GM21576 (cell line): ENCODE data around the gene NME5.
"Not testable (repeated sequence)": the region's sequence is repeated elsewhere in the genome, so short reads cannot be mapped to it uniquely, and the experiment has no call there.

ENCODE experiments used
- ATAC-seq: cut with Tn5 transposase; IDR thresholded peaks from one replicate; pipeline ENCODE4 v1.9.1; 2021; ENCODE audit warnings: mild to moderate bottlenecking, moderate library complexity; ENCODE audit not compliant: unreplicated experiment

The NME5 gene, protein sequence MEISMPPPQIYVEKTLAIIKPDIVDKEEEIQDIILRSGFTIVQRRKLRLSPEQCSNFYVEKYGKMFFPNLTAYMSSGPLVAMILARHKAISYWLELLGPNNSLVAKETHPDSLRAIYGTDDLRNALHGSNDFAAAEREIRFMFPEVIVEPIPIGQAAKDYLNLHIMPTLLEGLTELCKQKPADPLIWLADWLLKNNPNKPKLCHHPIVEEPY

DNA sequence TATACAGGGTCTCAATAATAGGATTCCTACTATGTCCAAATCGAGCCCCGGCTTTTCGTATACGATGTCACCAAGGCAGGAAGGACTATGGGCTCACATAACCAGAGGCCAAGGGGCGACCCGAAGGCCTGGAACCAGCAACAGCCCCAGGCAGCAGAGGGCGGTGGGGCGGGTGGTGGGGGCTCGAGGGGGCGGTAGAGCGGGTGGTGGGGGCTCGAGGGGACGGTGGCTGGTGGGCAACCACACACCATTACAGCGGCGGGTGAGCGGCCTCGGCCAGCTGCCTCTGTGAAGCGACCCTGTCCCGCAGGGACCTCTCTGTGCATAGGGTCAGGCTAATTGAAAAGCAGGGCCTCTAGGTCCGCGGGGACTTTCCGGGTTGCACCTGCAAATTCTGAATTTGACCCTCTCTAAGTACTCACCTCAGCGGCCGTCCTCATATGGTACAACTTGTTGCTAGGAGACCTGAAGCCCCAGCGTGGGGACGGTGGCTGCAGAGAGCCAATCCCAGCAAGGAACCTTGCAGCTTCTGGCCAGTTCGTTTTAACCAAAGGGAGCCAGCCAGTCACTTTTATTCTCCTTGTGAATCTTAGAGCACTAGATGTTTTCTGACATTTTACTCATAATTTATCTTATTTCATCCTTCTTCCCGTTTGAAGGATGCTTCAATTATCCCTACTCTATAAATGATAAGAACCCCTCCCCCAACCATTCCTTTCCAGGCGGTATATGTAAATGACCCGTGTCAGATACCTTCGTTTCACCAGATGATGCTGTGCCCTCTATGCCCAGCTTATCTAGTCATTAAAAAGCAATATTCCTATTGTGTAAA lies at the start of gene NME5:
NME5 (minus strand) TSS at position 480 of the 832 bp plus-strand sequence. CDS start 648 bp downstream, outside the sequence.
- ATAC-seq = no peak

DNA sequence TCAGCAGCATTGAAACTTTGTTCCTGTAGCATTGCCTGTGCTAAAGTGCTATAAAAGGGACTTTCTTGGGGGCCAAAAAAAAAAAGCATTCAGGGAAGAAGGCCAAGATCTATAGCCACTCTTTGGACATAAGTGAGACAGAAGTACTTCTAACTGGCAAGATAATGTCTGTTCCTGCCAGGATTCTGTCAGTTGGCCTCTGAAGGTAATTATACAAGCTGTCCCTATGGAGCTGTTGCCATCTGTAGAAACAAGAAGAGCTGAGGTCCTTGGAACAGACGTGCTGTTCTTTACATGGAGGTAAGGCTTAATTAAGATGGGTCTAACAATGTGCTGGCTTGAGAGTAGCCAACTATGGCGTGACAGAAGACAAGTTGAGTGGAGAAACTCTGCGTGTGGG lies 49.4 kb upstream of the NME5 start:
- no peak for ATAC-seq

DNA sequence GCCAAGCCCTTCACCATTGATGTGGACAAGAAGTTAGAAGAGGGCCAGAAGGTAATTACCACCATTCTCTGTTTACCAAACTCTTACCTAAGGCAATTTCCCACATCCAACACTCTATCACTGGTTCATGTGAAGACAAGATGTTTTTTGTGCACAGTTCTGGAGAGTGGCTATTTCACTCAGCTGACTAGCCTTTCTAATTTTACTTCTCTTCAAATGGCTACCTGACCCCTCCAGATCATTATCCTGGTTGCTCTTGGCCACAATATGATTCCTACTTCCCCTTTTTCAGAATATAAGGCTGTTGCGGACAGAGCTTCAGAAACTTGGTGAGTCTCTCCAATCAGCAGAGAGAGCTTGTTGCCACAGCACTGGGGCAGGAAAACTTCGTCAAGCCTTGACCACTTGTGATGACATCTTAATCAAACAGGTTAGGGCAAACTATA lies 46.8 kb upstream of the NME5 start:
- ATAC-seq = no peak

DNA sequence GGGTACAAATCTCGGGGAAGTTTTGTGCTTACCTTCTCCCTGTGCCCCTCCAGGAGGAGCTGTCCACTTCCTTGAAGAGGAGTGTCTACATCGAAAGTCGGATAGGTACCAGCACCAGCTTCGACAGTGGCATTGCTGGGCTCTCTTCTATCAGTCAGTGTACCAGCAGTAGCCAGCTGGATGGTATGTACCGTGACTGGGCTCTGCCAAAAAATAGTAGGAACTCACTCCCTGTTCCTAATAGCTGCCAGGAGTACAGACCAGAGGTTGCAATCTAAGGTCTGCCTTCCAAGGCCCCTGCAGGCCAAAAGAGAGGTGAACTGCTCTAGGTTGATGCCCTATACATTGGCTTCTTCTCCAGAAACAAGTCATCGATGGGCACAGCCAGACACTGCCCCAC lies 43.6 kb upstream of the NME5 start:
- ATAC-seq = no peak

DNA sequence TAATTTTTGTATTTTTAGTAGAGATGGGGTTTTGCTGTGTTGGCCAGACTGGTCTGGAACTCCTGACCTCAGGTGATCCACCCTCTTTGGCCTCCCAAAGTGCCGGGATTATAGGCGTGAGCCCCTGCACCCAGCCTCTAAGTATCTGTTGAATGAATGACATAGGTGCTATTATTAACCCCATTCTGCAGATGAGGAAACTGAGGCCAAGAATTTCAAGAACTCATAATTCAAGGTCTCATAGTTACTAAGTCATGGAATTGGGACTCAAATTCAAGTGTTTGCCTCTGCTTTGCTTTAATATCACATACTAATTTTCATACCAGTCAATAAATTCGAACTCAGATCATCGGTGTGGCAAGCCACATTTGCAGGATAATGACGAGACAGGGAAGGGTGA lies 41.6 kb upstream of the NME5 start:
- ATAC-seq = no peak

DNA sequence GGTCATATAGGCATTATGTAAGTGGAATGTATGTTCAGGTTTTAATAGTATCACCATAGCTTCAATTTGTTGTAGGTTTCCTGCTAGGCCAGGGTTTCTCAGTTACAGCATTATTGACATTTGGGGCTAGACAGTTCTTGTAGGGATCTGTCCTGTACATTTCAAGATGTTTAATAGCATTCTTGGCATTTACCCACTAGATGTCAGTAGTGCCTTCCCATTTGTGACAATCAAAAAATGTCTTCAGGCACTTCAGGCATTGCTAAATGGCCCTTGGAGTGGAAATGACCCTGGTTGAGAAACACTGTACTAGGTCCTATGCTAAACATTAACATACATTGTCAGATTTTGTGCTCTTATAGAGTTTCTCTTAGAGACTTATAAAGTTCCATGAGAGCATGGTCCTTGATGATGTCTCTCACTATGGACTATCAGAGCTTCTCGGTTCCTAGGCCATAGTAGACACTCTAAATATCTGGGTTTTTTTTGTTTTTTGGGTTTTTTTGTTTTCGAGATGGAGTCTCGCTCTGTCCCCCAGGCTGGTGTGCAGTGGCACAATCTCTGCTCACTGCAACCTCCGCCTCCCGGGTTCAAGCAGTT lies 41.1 kb upstream of the NME5 start:
- no peak for ATAC-seq

DNA sequence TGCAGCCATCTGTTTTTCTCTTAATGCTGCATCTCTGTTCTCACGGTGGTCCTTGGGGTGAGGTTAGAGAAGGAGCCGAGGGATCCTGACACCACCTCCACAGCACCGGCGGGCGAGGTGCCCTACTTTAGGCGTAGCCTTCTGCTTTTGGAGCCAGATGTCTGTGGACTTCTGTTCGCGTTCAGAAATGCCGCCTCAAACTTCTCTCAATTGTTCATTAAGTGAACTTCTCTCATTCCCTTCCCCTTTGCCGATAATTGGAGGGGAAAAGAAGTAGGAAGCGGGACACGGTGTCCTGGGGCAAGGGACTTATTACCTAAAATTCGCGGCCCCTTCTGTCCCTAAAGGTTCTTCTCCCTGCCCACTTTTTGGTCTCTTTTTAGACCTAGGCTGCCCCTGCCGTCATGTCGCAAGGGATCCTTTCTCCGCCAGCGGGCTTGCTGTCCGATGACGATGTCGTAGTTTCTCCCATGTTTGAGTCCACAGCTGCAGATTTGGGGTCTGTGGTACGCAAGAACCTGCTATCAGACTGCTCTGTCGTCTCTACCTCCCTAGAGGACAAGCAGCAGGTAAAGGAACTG lies 40.1 kb upstream of the NME5 start:
- ATAC-seq = peak; percentile 3

DNA sequence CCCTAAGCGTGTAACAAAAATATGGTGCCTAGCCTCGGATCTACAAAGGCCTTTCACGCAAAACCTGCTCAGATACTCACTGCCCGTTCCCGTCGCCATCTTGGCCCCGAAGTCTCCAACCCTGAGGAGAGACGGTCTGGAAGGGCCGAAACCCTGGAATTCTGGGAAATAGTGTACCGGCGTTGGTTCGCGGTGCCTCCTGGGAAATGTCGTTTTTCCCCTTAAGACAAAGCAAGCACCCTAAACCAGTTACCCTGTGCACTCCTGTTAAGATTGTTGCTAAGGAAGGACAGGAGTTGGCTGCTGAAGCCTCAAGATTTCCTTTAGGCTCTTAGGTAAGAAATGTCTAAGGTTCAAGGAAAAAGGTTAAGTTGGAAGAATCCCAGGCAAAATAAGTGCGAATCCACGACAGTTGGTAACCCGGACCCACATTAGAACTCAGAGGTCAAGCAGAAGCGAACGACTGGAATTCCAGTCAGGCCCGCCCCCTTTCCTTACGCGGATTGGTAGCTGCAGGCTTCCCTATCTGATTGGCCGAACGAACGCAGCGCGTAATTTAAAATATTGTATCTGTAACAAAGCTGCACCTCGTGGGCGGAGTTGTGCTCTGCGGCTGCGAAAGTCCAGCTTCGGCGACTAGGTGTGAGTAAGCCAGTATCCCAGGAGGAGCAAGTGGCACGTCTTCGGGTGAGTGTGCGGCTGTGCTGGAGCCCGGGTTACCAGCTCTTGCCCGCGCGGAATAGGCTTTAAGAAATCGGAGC lies 39.5 kb upstream of the NME5 start, which contains the start of the genes BRD8 and KIF20A:
BRD8 (minus strand) TSS at position 115 of the 761 bp plus-strand sequence; CDS start at position 99, 16 bp downstream.
KIF20A (plus strand) TSS at position 597 of the 761 bp plus-strand sequence. CDS start 569 bp downstream, outside the sequence.
- peak; percentile 82 for ATAC-seq

DNA sequence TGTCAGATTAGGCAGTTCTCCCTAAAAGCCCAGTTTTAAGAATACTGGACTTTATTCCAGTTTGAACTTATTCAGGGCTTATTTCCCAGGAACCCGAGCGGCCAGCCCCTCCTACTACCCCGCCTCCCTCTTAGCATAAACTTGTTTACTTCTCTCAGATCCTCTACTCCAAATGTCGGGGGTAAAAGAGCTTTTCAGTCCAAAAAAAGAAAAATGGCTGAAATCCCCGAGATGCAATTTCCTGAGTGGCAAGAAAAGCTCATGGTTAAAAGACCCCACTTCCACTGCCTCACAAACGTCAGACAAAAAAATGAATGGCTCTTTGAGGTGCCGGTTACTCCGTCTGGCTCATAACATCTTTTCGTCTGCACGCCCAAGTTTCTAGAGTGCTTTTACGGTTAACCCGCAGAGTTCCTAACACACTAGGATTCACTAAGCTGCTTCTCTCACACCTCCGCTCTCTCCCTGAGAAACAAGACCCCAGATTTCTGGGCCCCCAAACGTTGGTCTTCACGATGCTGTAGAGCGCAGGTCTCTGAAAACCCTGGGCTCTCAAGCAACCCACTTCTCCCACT lies 38.8 kb upstream of the NME5 start:
- peak; percentile 3 for ATAC-seq

DNA sequence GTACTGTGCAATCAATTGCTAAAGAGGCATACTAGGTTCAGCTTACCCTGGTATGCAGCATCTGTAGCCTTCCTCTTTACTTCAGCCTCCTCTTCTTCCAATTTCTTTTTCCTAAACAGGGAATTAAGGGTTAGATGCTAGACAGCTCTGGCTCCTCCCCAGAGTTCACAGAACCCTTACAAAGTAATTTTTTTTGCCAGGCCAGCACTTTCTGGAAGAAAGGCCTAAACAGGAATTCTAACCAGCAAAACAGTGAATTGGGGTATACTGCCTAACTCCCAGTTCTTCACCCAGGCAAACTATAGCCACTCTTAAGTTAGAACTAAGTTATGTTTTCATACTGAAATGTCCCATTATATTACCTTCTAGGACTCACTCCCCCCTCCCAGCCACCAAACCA lies 31.1 kb upstream of the NME5 start:
- ATAC-seq = no peak

DNA sequence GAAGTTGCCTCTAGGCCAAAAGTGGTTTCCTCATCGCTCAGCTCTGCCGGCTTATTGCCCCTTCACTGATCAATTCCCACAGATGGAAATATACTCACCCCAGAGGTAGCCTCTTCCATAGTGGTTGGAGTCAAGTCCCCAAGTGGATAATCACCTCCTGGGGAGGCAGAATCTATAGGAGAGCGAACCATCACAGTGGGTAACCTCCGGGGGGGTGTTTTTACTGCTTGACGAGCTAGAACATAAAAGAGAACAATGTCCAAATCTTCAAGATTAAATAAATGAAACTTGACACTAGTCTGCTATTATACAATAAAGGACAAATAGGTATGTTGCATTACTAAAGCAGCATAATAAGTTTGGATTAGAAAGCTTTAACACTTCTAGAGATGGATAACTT lies 29.9 kb upstream of the NME5 start:
- no peak for ATAC-seq

DNA sequence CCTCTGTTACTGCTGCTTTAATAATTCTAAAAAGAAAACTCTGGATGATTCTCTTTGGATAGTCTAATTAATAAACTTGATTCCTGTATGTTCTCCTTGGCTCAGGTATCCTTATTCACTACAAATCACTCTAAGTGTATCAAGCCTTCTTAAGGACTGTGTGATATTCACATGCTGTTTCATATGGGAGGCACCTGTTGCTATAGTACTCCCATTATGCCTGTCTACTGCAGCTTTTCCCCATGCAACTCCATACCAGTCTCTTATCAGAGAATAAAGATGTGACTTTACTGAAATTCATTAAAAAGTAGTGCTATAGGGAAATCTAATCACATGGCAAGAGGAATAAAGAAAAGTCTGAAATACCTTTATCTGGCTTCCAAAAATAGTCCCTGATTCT lies 24.5 kb upstream of the NME5 start:
- no peak for ATAC-seq

DNA sequence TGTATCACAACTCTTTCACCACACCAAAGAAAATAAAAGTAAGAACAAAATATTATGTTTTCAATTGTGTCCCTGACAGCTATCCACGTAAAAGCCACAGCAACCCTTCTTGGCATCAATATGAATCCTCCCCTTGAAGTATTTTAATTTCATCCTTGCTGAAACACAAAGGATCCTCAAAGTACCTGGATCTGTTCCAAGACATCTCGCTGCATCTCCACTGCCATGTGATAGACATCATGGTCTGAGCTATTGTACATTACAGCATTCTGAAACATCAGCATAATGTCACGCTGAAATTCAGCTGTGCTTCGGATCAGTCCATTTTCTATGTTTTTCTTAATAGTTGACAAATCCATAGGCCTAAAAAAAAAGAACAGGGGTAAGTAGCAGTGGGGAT lies 21.5 kb upstream of the NME5 start:
- no peak for ATAC-seq

DNA sequence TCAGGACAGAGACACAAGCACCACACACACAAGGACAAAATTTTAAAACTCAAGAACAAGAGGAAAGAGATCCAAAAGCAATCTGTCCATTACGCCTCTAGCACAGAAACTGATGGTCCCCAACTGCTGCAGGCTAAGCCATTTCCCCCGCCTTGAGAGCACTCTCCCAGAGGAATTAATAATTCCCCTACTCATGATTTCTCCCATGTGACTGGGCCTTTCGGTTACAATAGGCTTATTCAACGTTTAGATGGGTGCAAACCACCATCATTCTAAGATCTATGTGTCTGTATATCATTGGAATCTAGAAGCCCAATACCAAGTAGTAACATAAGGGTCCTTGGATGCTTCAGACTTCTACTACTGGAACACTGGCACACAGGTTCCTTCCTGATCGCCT lies 20.4 kb upstream of the NME5 start:
- no peak for ATAC-seq

DNA sequence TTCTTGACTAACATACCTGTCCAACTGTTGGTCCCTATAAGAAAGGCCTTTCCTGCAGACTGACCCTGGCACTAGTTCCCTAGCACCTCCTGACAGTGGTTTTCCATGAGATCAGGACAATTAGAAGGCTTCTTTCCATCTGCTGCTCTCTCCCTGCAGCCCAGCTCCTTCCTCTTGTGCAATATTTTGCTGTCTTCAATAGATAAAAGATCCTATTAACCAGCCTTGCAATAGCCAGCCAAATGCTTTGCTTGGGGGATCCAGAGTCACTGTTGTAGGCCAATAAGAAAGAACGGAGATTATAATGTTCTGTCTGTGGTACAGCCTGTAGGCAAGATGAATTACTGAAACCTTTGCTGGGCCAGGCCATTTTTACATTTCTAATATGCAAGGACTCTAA lies 18.4 kb upstream of the NME5 start:
- no peak for ATAC-seq

DNA sequence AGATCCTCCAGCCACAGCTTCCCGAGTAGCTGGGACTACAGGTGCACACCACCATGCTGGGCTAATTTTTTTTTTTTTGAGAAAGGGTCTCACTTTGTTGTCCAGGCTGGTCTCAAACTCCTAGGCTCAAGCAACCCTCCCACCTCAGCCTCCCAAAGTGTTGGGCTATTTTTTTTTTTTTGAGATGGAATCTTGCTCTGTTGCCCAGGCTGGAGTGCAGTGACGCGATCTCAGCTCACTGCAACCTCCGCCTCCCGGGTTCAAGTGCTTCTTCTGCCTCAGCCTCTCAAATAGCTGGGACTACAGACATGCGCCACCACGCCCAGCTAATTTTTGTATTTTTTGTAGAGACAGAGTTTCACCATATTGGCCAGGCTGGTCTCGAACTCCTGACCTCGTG lies 16.7 kb upstream of the NME5 start:
- ATAC-seq = not testable (repeated sequence)

DNA sequence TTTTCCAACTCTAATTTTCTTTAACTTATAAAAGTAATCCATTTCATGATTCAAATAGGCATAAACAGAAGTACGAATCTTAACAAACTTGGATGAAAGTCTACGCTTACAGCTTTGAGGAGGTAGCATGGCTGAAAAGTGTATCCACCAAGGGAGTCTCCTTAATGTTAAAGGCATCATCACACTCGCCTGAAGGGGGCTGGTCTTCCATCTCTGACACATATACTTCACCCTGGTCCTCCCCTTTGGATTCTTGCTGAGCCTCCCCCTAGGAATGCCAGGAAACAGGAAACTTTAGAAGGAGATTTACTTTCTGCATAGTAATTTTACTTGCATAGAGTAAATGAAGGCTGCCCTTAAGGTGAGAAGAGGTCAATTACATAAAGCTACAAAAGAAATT lies 10.3 kb upstream of the NME5 start:
- no peak for ATAC-seq

DNA sequence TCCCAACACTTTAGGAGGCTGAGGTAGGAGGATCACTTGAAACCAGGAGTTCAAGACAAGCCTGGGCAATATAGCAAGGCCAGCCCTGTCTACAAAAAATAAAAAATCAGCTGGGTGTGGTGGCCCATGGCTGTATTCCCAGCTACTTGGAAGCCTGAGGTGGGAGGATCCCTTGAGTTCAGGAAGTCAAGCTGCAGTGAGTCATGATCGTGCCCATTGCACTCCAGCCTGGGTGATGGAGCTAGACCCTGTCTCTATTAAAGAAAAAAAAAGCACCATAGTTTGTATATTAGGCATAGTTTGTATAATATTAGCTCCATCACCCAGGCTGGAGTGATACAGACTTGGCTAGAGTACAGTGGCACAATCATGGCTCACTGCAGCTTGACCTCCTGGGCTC lies 9.6 kb upstream of the NME5 start:
- no peak for ATAC-seq

DNA sequence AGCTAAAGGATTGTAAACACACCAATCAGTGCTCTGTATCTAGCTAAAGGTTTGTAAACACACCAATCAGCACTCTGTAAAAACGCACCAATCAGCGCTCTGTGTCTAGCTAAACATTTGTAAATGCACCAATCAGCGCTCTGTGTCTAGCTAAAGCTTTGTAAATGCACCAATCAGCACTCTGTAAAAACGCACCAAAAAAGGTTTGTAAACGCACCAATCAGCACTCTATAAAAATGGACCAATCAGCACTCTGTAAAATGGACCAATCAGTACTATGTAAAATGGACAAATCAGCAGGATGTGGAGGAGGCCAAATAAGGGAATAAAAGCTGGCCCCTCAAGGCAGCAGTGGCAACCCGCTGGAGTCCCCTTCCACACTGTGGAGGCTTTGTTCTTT lies 4.3 kb upstream of the NME5 start:
- not testable (repeated sequence) for ATAC-seq

DNA sequence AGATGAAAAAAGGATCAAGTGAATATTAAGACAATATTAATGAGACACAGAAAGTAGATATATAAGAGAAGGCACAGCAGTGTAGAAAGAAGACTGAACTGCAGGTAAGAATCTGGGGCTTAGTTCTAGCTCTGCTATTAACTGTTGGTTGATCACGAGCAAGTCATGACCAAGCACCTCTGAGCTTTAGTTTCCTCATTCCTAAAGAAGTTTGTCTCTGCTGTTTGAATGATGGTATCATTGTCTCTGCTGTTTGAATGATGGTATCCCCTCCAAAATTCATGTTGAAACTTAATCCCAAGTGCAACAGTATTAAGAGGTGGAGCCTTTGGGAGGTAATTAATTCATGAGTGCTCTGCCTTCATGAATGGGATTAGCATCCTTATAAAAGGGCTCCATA lies 2.5 kb upstream of the NME5 start:
- no peak for ATAC-seq
